Mucosa of rectum (tissue), 2 donors: ENCODE measurements around the gene CAST.

ENCODE experiments used
- H3K27ac ChIP-seq, 2 donors: one replicate each; pipeline ENCODE4 v1.7.0; 2013; ENCODE audit warnings: inconsistent platforms in 2 of 2, low read depth in 2 of 2, low read length in 2 of 2
- H3K27me3 ChIP-seq, 2 donors: one replicate each; pipeline ENCODE4 v1.7.0; 2013; ENCODE audit warnings: low read length in 2 of 2; ENCODE audit not compliant: control insufficient read depth in 2 of 2, insufficient read depth in 2 of 2
- H3K36me3 ChIP-seq, 2 donors: one replicate each; pipeline ENCODE4 v1.7.0; 2013; ENCODE audit warnings: low read length in 2 of 2; ENCODE audit not compliant: control insufficient read depth in 2 of 2, insufficient read depth in 2 of 2
- H3K4me1 ChIP-seq, 2 donors: one replicate each; pipeline ENCODE4 v1.7.0; 2013; ENCODE audit warnings: low read length in 2 of 2, mild to moderate bottlenecking in 1 of 2; ENCODE audit not compliant: control insufficient read depth in 2 of 2, insufficient read depth in 2 of 2
- H3K4me3 ChIP-seq, 2 donors: one replicate each; pipeline ENCODE4 v1.7.0; 2013; ENCODE audit warnings: low read length in 2 of 2
- H3K9ac ChIP-seq, 2 donors: one replicate each; pipeline ENCODE4 v1.7.0; 2013; ENCODE audit warnings: low read length in 2 of 2, low read depth in 1 of 2, mild to moderate bottlenecking in 1 of 2
- H3K9me3 ChIP-seq, 2 donors: one replicate each; pipeline ENCODE4 v1.7.0; 2013; ENCODE audit warnings: low read length in 2 of 2; ENCODE audit not compliant: control insufficient read depth in 2 of 2
- donor health status: healthy.
- donor health status: Normal muscosa, but diverticular disease.

CAST gene

DNA sequence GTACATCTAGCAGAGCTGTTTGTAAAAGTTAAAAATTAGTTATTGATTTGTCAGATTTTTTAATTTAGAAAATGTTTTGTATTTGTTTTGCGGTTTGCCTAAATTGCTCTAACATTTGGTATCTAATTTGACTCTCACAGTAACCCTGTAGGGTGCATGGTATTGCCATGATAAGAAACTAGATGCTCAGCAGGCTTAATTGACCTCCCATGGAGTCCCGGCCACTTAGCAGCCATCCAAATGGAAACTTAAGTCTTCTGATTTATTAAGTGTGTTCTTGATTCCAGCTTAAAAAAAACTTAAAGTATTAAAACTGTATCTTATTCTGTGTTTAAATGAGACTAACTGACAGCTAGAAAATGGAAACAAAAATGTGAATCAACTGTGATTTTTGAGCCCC, 54.5 kb downstream of the CAST start:
- Histone ChIP-seq H3K27ac (peak overlapping the region in 1 of 2 donors; percentile 84), H3K9me3 (no peaks in the 10 kb centered on the region), H3K9ac (no peak overlapping the region), H3K36me3 (no peaks in the 10 kb centered on the region), H3K4me1 (peaks cover 41 to 44% of the 10 kb centered on the region in 2 donors), H3K27me3 (no peaks in the 10 kb centered on the region), H3K4me3 (no peak overlapping the region)

DNA sequence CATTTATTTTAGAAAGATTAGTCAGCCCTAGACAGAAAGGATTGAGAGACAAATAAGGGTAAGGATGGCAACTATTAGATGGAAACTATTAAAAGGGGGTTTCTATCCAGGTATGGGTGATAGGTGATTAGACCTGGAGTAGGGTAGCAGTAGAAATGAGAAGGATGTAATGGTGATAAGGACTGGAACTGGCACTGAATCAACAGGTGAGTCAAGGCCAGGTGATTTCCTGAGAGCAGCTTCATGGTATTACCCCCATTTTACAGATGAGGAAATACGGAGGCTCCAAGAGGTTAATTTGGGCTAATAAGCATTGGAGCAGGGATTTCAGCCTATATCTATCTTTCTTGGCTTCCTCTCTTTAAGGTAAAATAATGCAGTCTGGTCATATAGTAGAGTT, 55.7 kb downstream of the CAST start:
- no peaks in the 10 kb centered on the region for H3K36me3 ChIP-seq
- H3K9ac ChIP-seq = no peak overlapping the region
- no peaks in the 10 kb centered on the region for H3K9me3 ChIP-seq
- peak overlapping the region; percentile 28 to 53 for H3K27ac ChIP-seq
- no peak overlapping the region for H3K4me3 ChIP-seq
- peaks cover 41 to 44% of the 10 kb centered on the region in 2 donors for H3K4me1 ChIP-seq
- H3K27me3 ChIP-seq = no peaks in the 10 kb centered on the region

DNA sequence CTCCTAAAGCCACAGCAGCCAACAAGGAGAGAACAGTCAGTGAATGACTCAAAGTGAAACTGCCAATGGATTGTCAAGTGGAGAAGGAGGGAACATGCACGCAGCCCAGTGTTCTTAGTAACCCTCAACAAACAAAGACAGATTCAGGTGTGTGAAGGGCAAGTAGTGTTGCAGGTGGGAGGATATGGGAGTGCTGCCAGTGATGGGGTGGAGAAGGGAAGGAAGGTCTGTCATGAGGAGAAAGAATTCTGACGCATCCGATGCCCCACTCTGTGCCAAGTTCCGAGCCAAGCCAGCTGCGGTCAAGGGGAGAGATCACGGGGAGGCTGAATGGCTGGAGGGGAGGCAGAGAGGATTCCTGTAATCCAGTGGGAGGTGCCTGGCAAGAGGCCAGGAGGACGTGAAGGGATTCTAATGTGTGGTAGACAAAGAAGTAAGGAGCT, 56.5 kb downstream of the CAST start:
- Histone ChIP-seq H3K27me3 (no peaks in the 10 kb centered on the region), H3K9me3 (no peaks in the 10 kb centered on the region), H3K36me3 (no peaks in the 10 kb centered on the region), H3K9ac (no peak overlapping the region), H3K4me1 (peaks cover 38 to 40% of the 10 kb centered on the region in 2 donors), H3K27ac (peak overlapping the region; percentile 32 to 53), H3K4me3 (no peak overlapping the region)

DNA sequence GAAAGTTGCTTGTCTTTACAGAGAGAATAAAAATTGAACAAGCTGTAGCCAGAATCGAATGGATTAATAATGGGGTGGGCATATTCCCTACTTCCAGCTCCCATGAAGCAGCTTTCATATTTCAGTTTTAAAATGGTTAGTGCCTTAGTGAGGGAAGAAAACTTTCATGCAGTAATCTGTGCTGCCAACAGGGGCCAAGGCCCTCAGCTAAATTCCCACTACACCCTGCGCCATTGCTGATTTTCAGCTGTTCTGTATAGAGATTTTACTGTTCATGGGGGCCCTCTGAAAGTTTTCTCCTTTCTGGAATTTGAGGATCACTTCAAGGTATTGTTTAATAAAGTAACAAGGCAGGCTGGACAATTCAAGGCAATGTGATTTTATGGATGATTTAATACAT, 58.2 kb downstream of the CAST start:
- H3K4me3 ChIP-seq = no peak overlapping the region
- H3K27me3 ChIP-seq = no peaks in the 10 kb centered on the region
- no peak overlapping the region for H3K27ac ChIP-seq
- H3K9ac ChIP-seq = no peak overlapping the region
- no peaks in the 10 kb centered on the region for H3K9me3 ChIP-seq
- H3K4me1 ChIP-seq = peaks cover 21 to 24% of the 10 kb centered on the region in 2 donors
- peaks cover 4% of the 10 kb centered on the region in 2 donors for H3K36me3 ChIP-seq

DNA sequence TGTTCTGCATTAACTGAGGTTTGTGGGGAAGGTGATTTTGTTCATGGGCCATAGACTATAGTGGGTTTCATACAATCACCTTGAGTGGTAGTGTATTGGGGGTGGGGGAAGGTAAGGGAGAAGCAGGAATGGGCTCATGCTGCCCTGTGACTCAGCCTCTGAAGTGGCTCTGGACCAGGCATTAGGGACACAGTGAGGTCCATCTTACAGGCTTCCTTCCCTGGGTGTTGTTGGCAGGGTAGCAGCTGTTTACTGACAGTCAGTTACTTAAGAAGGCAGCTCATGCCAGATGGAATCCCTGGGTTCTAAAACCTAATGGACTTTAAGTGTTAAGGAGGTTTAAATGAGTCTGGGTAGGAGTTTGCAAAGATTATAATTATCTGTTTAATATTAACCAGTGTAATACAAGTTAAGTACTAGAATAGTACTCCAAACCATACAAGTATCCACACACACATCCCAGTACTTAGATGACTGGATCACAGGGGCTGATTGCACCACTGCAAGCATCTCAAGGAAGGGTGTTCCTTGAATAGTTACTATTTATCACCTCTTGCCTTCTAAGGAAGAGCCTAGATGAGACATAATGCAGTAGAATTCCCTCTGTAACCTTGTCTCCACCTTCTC, 59.3 kb downstream of the CAST start:
- H3K9ac ChIP-seq = no peak overlapping the region
- peaks cover 11 to 20% of the 10 kb centered on the region in 2 donors for H3K4me1 ChIP-seq
- no peak overlapping the region for H3K27ac ChIP-seq
- H3K36me3 ChIP-seq = peaks cover 4 to 5% of the 10 kb centered on the region in 2 donors
- H3K27me3 ChIP-seq = no peaks in the 10 kb centered on the region
- no peaks in the 10 kb centered on the region for H3K9me3 ChIP-seq
- no peak overlapping the region for H3K4me3 ChIP-seq

DNA sequence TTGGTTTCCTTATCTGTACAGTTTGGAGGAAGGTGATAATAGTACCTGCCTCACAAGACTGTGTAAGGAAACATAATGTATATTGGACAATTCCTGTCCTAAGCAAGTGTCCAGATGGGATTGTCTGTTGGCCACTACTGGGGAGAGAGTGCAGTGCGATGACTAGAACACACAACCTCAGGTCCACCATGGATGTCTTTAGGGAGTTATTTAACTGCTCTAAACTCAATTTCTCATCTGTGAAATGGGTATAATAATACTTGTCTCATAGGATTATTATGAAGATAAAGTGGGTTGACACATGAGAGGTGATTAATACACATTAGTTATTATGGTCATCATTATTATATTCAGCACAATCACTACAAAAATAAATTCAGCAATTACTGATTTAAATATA, 63.1 kb downstream of the CAST start:
- H3K27ac ChIP-seq = no peak overlapping the region
- H3K9me3 ChIP-seq = no peaks in the 10 kb centered on the region
- H3K36me3 ChIP-seq = peaks cover 20 to 28% of the 10 kb centered on the region in 2 donors
- H3K27me3 ChIP-seq = no peaks in the 10 kb centered on the region
- H3K4me1 ChIP-seq = no peaks in the 10 kb centered on the region
- H3K9ac ChIP-seq = no peak overlapping the region
- no peak overlapping the region for H3K4me3 ChIP-seq

DNA sequence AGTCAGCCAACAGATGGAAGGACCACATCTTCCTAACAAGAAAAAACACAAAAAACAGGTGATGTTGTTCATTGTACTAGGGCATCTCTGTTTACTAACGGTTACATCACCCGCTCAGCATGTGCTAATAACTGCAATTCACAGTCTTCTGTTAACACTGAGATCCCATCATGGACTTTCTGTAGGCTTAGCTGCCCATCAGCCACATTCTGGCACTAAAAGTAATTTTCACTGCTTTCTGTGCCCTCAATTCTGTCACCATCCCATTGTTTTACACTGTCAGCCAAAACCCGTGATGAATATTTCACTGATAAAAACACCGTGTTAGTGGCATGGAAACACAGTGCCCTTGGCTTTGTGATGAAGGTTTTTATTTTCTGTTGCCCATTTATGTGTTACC, 64.6 kb downstream of the CAST start:
- no peaks in the 10 kb centered on the region for H3K4me1 ChIP-seq
- peaks cover 29 to 33% of the 10 kb centered on the region in 2 donors for H3K36me3 ChIP-seq
- no peaks in the 10 kb centered on the region for H3K27me3 ChIP-seq
- H3K9ac ChIP-seq = no peak overlapping the region
- H3K4me3 ChIP-seq = no peak overlapping the region
- no peak overlapping the region for H3K27ac ChIP-seq
- H3K9me3 ChIP-seq = no peaks in the 10 kb centered on the region

DNA sequence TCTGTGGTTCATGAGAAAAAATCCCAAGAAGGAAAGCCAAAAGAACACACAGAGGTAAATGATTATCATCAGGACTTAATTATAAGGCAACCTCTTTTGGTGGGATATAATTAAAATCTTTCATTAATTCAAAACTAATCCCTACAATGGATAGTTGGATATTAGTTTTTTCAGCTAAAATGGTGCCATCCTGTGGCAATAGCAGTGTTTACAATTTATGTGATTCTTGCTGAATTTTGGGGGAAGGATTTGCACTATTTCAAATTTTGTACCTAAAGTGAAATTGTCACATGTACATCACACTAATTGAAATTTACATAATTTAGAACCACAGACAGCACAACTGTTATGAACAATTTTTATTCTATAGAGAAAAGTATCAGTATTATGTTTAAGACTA, 67.0 kb downstream of the CAST start:
- Histone ChIP-seq H3K36me3 (peaks cover 28 to 35% of the 10 kb centered on the region in 2 donors), H3K9me3 (no peaks in the 10 kb centered on the region), H3K27ac (no peak overlapping the region), H3K27me3 (no peaks in the 10 kb centered on the region), H3K4me1 (no peaks in the 10 kb centered on the region), H3K4me3 (no peak overlapping the region), H3K9ac (no peak overlapping the region)

DNA sequence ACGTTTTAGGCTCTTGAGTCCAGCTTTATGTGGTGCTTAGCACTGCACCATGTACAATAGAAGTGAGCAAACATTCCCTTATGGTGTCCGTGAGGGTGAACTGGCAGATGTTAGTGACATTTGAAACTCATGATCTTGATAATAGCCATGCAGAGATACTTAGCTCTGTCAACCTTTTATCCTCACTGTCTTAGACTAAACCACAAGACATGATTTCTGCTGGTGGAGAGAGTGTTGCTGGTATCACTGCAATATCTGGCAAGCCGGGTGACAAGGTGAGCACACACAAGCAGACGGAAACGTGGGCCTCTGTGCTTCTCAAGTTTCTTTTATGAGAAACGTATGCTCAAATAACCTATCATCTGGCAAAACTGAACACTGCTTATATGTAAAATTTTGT, 68.4 kb downstream of the CAST start:
- Histone ChIP-seq H3K36me3 (peaks cover 35 to 36% of the 10 kb centered on the region in 2 donors), H3K4me3 (no peak overlapping the region), H3K27me3 (no peaks in the 10 kb centered on the region), H3K9ac (no peak overlapping the region), H3K27ac (no peak overlapping the region), H3K4me1 (no peaks in the 10 kb centered on the region), H3K9me3 (no peaks in the 10 kb centered on the region)

DNA sequence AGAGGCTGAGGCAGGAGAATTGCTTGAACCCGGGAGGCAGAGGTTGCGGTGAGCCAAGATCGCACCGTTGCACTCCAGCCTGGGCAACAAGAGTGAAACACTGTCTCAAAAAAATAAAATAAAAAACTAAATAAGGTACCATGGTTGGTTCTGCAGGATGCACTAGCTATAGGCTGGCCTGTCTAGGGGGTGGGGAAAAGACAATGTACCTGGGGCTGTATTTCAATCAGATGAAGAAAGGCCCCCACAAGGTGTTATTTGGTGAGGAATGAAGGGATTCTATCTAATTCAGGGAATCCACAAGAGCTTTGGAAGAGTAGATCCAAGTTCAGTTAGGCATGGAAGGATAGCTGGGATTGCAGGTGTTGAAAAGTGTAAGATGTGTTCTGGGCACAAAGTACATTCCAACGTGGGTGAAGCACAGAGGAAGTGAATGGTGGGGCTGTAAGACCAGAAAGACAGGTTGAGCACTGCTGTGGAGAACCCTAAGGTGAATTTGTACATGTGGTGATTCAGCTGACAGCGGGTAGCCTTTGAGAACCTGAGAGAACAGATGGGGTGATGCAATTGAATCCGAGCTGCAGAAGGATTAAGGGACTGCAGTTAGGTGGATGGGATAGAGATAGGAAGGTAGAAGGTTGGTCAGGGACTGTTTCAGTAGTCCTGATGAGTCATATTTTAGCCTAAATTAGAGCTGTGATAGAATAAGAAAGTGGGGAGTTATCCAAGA, 71.8 kb downstream of the CAST start:
- Histone ChIP-seq H3K36me3 (peaks cover 40 to 49% of the 10 kb centered on the region in 2 donors), H3K4me1 (no peaks in the 10 kb centered on the region), H3K4me3 (no peak overlapping the region), H3K9ac (no peak overlapping the region), H3K9me3 (no peaks in the 10 kb centered on the region), H3K27me3 (no peaks in the 10 kb centered on the region), H3K27ac (no peak overlapping the region)
